K562 (cell line): ENCODE data around the gene ABCA4. TPM values are rescaled to one million over a fixed set of nuclear protein-coding genes. Genes with fewer than 3 reads are reported as not detected.
A peak's percentile ranks its signal among the peaks of the same experiment; 100 is the strongest.

ENCODE experiments used
- ATAC-seq: fragments of 200-7000 bp; cut with Tn5 transposase; 3 replicates; pipeline ENCODE4 v1.9.1; 2020; ENCODE audit warnings: moderate library complexity
- BruUV-seq: library from RNA; stranded (reverse); fragments of 400-500 nt; replicated peaks from 2 replicates; lab custom pipeline; 2021; lab: Mats Ljungman, UMichigan
- CTCF ChIA-PET: fragments of 300-600 bp; formaldehyde crosslinking; extraction: SDS; loops from one replicate; lab custom pipeline; 2021; ENCODE audit warnings: low intra/inter-chr PET ratio; lab: Yijun Ruan, JAX
- POLR2A ChIA-PET: fragments of 300-600, 350-650 bp; sonication (Branson Sonifier 250); formaldehyde crosslinking; extraction: SDS; loops from one replicate; lab custom pipeline; 2021; ENCODE audit warnings: antibody characterized with exemption, inconsistent platforms; lab: Yijun Ruan, JAX
- DNase-seq, 4 experiments: peaks; one replicate each; pipeline versions ENCODE4 v3.0.0 to v3.0.0-alpha.2; 2011 to 2018; ENCODE audit warnings: low spot score in 3 of 4, mixed read lengths in 3 of 4; ENCODE audit errors: extremely low read depth in 1 of 4
- FAIRE-seq: peaks from 2 replicates; lab custom pipeline; 2011; peaks lifted over from hg19 to GRCh38; lab: Jason Lieb, UNC
- H2AFZ ChIP-seq: 2 replicates; pipeline ENCODE4 v1.6.0; 2011; ENCODE audit warnings: low read depth, low read length, control low read depth, inconsistent platforms
- H3K27ac ChIP-seq: fragments of 200-600 bp; 3 replicates; pipeline ENCODE4 v1.8.0; 2011; ENCODE audit warnings: low read depth, mild to moderate bottlenecking, control low read depth, inconsistent platforms, low read length, moderate library complexity, mixed read lengths; ENCODE audit errors: extremely low read depth
- H3K27me3 ChIP-seq, 2 experiments: fragments of 300-600 bp in 1 of 2; 2 replicates in 1 of 2; 3 replicates in 1 of 2; pipeline versions ENCODE4 v1.6.0 to v1.8.0; 2011; ENCODE audit warnings: inconsistent platforms in 2 of 2, low read length in 2 of 2, mild to moderate bottlenecking in 1 of 2, mixed read lengths in 1 of 2, moderate library complexity in 1 of 2; ENCODE audit not compliant: control insufficient read depth in 2 of 2, insufficient read depth in 2 of 2
- H3K36me3 ChIP-seq: fragments of 300-600 bp; 3 replicates; pipeline ENCODE4 v1.8.0; 2011; ENCODE audit warnings: mild to moderate bottlenecking, low read length, inconsistent platforms; ENCODE audit not compliant: control insufficient read depth, insufficient read depth
- H3K4me1 ChIP-seq, 2 experiments: fragments of 200-600 bp in 1 of 2; replicated peaks in 1 of 2; 2 replicates in 1 of 2; 3 replicates in 1 of 2; pipeline versions ENCODE4 v1.5.1 to v1.8.0; 2011; ENCODE audit warnings: inconsistent platforms in 2 of 2, low read length in 2 of 2, mild to moderate bottlenecking in 1 of 2, mixed read lengths in 1 of 2, moderate library complexity in 1 of 2; ENCODE audit not compliant: control insufficient read depth in 2 of 2, insufficient read depth in 2 of 2
- H3K4me2 ChIP-seq: 2 replicates; pipeline ENCODE4 v1.6.1; 2011; ENCODE audit warnings: low read length, control low read depth, inconsistent platforms, mixed read lengths; ENCODE audit not compliant: insufficient read depth
- H3K4me3 ChIP-seq: fragments of 200-600 bp; sonication (generic), shearing (Covaris generic); 2 replicates; pipeline ENCODE4 v1.5.1; 2016; ENCODE audit warnings: control low read depth, inconsistent platforms
- H3K79me2 ChIP-seq: fragments of 200-600 bp; 3 replicates; pipeline ENCODE4 v1.8.0; 2011; ENCODE audit warnings: low read length, inconsistent platforms; ENCODE audit not compliant: control insufficient read depth, insufficient read depth
- H3K9ac ChIP-seq, 2 experiments: 2 replicates each; pipeline versions ENCODE4 v1.6.0 to v1.6.1; 2011; ENCODE audit warnings: low read depth in 2 of 2, low read length in 2 of 2, control low read depth in 1 of 2, inconsistent platforms in 1 of 2, mild to moderate bottlenecking in 1 of 2, mixed read lengths in 1 of 2; ENCODE audit not compliant: insufficient read depth in 1 of 2
- H3K9me1 ChIP-seq: one replicate; pipeline ENCODE4 v1.6.0; 2011; ENCODE audit warnings: inconsistent platforms, mild to moderate bottlenecking, low read length, moderate library complexity; ENCODE audit not compliant: control insufficient read depth, insufficient read depth
- H3K9me3 ChIP-seq: replicated peaks from 2 replicates; pipeline ENCODE4 v1.5.1; 2011; ENCODE audit warnings: low read depth, low read length, inconsistent platforms; ENCODE audit not compliant: control insufficient read depth, insufficient read depth
- H4K20me1 ChIP-seq: replicated peaks from 2 replicates; pipeline ENCODE4 v1.6.1; 2011; ENCODE audit warnings: low read length, inconsistent platforms, mixed read lengths; ENCODE audit not compliant: control insufficient read depth, insufficient read depth
- CBFA2T2 ChIP-seq: fragments of 450-650 bp; conservative IDR thresholded peaks from 2 replicates; pipeline ENCODE4 v1.6.1; 2017; ENCODE audit warnings: mild to moderate bottlenecking
- DNMT1 ChIP-seq: fragments of 450-650 bp; IDR thresholded peaks from 2 replicates; pipeline ENCODE4 v1.6.1; 2016; ENCODE audit warnings: antibody characterized with exemption, mild to moderate bottlenecking
- L3MBTL2 ChIP-seq: fragments of 450-650 bp; IDR thresholded peaks from 2 replicates; pipeline ENCODE4 v1.6.1; 2016; ENCODE audit warnings: mild to moderate bottlenecking, moderate library complexity
- POLR2AphosphoS2 ChIP-seq: IDR thresholded peaks from 2 replicates; pipeline ENCODE4 v1.6.1; 2012; ENCODE audit warnings: low read length, improper control_type of control experiment
- SAP30 ChIP-seq: fragments of 200-600 bp; sonication (generic); IDR thresholded peaks from 2 replicates; pipeline ENCODE4 v1.6.1; 2012; ENCODE audit warnings: borderline replicate concordance, low read depth, mild to moderate bottlenecking, moderate library complexity, low read length, control low read depth, inconsistent platforms; ENCODE audit not compliant: insufficient read depth, poor library complexity, severe bottlenecking
- SMAD4 ChIP-seq: fragments of 250-450 bp; sonication (Bioruptor Pico); conservative IDR thresholded peaks from 2 replicates; pipeline ENCODE4 v1.8.0; 2021; ENCODE audit warnings: inconsistent platforms, mild to moderate bottlenecking, moderate library complexity
- WGBS: fragments of 100-300 bp; shearing (Covaris generic); methylation state at CpG from one replicate; pipeline ENCODE4 v1.1.6; 2016; ENCODE audit warnings: low coverage, mixed read lengths; ENCODE audit not compliant: insufficient coverage; ENCODE audit errors: missing lambda C conversion rate; 5-methylcytosine and 5-hydroxymethylcytosine counted together
- in situ Hi-C: fragments of 300-500 bp; cut with MboI; formaldehyde crosslinking; loops from 4 replicates; pipeline ENCODE4 v1.15.0; 2018; ENCODE audit warnings: inconsistent platforms, mixed read lengths
- intact Hi-C: fragments of 100-400 bp; cut with micrococcal nuclease; formaldehyde crosslinking; loops from 2 replicates; pipeline ENCODE4 v1.14.2; 2022
- polyA plus RNA-seq, 8 experiments: library from polyadenylated mRNA; depleted of rRNA in 4 of 8; stranded (reverse) in 5 of 8; unstranded in 3 of 8; fragments of >200 nt; fragmentation: Nextera tagmentation in 2 of 8; fragmentation: Illumina TruSeq in 1 of 8; extraction: Ambion mirVana in 2 of 8; extraction: Trizol in 1 of 8; gene quantifications; 2 replicates each; pipeline versions ENCODE4 v1.2.1 to v1.2.3, GENCODE V29; 2011 to 2014; ENCODE audit warnings: inconsistent platforms in 1 of 8, missing spikeins in 1 of 8
- total RNA-seq, 7 experiments: library from RNA; depleted of rRNA in 6 of 7; stranded (reverse); fragments of >200 nt in 6 of 7; fragmentation: Illumina TruSeq in 2 of 7; extraction: Trizol in 2 of 7; gene quantifications; 2 replicates each; pipeline versions ENCODE4 v1.2.1 to v1.2.3, GENCODE V29; 2011 to 2021; ENCODE audit warnings: low replicate concordance in 1 of 7
- TF ChIP-seq, protein P1 (sequence below): fragments of 200-800 bp; sonication (Bioruptor generic); IDR thresholded peaks from 2 replicates; pipeline ENCODE4 v1.6.1; 2017; ENCODE audit warnings: missing genetic modification characterization, missing compliant biosample characterization

Gene ABCA4
- total and polyA plus RNA-seq, 9 of the 15 experiments (the other 6 are each of a cell fraction or from before 2014, with no cell fraction given) = 0.01 to 0.04 TPM; not detected in 7

DNA sequence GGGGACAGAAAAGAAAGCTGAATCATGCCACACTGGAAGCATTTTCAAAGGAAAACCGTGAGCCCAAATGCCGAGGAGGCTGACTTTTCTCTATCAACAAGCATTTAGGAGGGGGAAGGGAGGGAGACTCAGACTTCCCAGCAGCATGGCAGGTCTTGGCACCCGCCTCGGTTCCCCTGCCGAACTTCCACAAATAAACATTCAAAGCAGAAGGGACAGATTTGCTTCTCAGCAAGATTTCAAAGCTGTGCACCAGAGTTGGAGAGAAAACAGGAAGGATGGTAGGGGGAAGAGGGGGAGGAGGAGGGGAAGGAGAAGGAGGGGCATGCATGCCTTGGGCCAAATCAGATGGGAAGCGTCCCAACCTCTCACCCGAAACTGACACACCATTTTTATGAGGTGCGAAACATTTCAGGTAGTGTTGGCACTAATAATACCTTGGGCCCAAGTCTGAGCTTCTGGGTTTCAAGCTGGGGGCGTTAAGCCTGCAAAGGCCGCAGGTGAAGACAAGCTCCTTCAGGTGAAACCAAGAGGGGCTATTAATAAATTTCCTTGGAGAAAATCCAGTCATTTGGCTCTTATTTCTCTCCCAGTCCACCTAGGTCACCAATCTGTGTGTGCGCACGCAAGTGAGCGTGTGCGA, 26.4 kb downstream of the ABCA4 start:
- 9% methylated on average over 14 of the region's 14 CpGs for WGBS
- TF ChIP-seq CBFA2T2 = no peak
- TF ChIP-seq, protein P1, sequence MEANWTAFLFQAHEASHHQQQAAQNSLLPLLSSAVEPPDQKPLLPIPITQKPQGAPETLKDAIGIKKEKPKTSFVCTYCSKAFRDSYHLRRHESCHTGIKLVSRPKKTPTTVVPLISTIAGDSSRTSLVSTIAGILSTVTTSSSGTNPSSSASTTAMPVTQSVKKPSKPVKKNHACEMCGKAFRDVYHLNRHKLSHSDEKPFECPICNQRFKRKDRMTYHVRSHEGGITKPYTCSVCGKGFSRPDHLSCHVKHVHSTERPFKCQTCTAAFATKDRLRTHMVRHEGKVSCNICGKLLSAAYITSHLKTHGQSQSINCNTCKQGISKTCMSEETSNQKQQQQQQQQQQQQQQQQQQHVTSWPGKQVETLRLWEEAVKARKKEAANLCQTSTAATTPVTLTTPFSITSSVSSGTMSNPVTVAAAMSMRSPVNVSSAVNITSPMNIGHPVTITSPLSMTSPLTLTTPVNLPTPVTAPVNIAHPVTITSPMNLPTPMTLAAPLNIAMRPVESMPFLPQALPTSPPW (CRISPR knock-in tag) = peak; percentile 59
- no TSS peak for BruUV-seq
- Histone ChIP-seq H3K4me3 (no peak overlapping the region), H3K9ac (no peak overlapping the region), H3K9me3 (no peaks in the 10 kb centered on the region), H3K4me2 (no peak overlapping the region), H3K79me2 (no peaks in the 10 kb centered on the region), H4K20me1 (no peaks in the 10 kb centered on the region), H2AFZ (no peak overlapping the region), H3K27me3 (peaks cover 10 to 45% of the 10 kb centered on the region in 2 experiments; a peak in 4 of 5 replicates), H3K9me1 (no peaks in the 10 kb centered on the region), H3K27ac (no peak overlapping the region), H3K4me1 (peaks cover 0 to 3% of the 10 kb centered on the region in 2 experiments; a peak in 1 of 5 replicates), H3K36me3 (no peaks in the 10 kb centered on the region)
- ChIA-PET POLR2A (interaction anchor here (1.0 kb wide), 1 partner anchor 9 kb away, joined by 5 read pairs; no protein-coding TSS in a partner anchor), CTCF (no interaction called here)
- ATAC-seq (no peak), DNase-seq (no peak), FAIRE-seq (no peak)
- intact Hi-C loops = no loop called here
- in situ Hi-C loops = no loop called here

DNA sequence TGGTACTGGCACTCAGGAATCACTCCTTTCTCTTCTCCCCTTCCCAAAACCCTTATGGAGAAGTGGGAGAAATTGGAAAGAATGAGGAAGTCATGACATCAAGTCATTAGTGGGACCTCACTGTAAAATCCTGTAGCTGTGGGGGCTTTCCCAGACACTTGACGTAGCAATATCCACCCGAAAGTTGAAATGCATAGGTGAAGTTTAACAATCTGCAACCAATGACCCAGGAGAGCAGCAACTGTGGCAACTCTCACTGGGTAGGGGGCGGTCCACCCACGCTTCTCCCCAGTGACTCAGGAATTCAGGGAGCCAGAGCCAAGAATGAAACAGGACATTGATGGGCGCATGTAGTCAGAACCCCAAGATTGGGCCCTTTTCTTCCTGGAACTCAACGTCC, 27.0 kb downstream of the ABCA4 start:
- Histone ChIP-seq H3K27ac (no peak overlapping the region), H3K9ac (no peak overlapping the region), H3K79me2 (no peaks in the 10 kb centered on the region), H3K9me1 (no peaks in the 10 kb centered on the region), H3K27me3 (peaks cover 10 to 45% of the 10 kb centered on the region in 2 experiments; a peak in 4 of 5 replicates), H3K4me1 (peaks cover 0 to 3% of the 10 kb centered on the region in 2 experiments; a peak in 1 of 5 replicates), H3K4me3 (no peak overlapping the region), H4K20me1 (no peaks in the 10 kb centered on the region), H3K4me2 (no peak overlapping the region), H3K36me3 (no peaks in the 10 kb centered on the region), H3K9me3 (no peaks in the 10 kb centered on the region), H2AFZ (no peak overlapping the region)
- intact Hi-C loops = no loop called here
- TF ChIP-seq SAP30 (no peak), L3MBTL2 (no peak), DNMT1 (no peak), POLR2AphosphoS2 (no peak), SMAD4 (CRISPR knock-in tag) (no peak)
- BruUV-seq = no TSS peak
- FAIRE-seq = no peak
- in situ Hi-C loops = no loop called here
- WGBS = 2% methylated on average over 6 of the region's 6 CpGs
- POLR2A ChIA-PET = no interaction called here
- CTCF ChIA-PET = no interaction called here
- DNase-seq = no peak
- no peak for ATAC-seq
